Measurements from ENCODE around the gene KCNC1. TPM values are rescaled to one million over a fixed set of nuclear protein-coding genes. Genes with fewer than 3 reads are reported as not detected.

The KCNC1 gene
- polyA plus RNA-seq, 1 donor from 2014 or later, result 8.9 TPM

DNA sequence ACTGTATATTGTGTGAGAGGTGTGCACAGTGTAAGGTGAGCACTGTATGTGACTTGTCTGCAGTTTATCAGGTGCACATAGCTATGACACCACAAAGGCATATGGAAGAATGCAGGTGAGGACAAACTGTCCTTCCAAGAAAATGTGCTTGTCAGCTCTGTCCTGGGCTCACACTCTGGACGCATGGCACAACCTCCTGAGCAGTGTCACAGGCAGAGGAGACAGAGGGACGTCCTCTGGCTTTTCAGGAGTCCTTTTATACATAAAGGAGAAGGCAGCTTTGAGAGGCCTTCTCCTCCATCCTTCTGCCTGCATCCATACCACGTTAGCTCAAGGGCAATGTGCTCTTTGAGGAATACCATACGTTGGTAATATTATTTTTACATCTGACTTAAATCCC lies 22.7 kb upstream of the KCNC1 start:
- Histone ChIP-seq H3K4me3 (ENCODE audit: low read length) (no peak overlapping the region), H3K36me3 (ENCODE audit: insufficient read depth, low read length) (no peaks in the 10 kb centered on the region), H3K27ac (ENCODE audit: low read length) (no peak overlapping the region), H4K20me1 (ENCODE audit: insufficient read depth) (no peaks in the 10 kb centered on the region), H3K4me2 (ENCODE audit: low read length) (no peak overlapping the region), H3K79me2 (replicated peaks; ENCODE audit: insufficient read depth, low read length) (no peaks in the 10 kb centered on the region), H3K9ac (ENCODE audit: low read length) (no peak overlapping the region), H3K9me2 (ENCODE audit: insufficient read depth, low read length) (no peaks in the 10 kb centered on the region), H2AFZ (ENCODE audit: low read depth, low read length) (no peak overlapping the region), H3K27me3 (ENCODE audit: insufficient read depth, low read depth, low read length) (peaks cover 16% of the 10 kb centered on the region), H3K9me3 (ENCODE audit: low read length) (no peaks in the 10 kb centered on the region), H3F3A (ENCODE audit: insufficient read depth, low read length, poor library complexity, severe bottlenecking) (no peaks in the 10 kb centered on the region)
- TF ChIP-seq, protein P1, sequence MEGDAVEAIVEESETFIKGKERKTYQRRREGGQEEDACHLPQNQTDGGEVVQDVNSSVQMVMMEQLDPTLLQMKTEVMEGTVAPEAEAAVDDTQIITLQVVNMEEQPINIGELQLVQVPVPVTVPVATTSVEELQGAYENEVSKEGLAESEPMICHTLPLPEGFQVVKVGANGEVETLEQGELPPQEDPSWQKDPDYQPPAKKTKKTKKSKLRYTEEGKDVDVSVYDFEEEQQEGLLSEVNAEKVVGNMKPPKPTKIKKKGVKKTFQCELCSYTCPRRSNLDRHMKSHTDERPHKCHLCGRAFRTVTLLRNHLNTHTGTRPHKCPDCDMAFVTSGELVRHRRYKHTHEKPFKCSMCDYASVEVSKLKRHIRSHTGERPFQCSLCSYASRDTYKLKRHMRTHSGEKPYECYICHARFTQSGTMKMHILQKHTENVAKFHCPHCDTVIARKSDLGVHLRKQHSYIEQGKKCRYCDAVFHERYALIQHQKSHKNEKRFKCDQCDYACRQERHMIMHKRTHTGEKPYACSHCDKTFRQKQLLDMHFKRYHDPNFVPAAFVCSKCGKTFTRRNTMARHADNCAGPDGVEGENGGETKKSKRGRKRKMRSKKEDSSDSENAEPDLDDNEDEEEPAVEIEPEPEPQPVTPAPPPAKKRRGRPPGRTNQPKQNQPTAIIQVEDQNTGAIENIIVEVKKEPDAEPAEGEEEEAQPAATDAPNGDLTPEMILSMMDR (IDR thresholded peaks at IDR 0.05; ENCODE audit: poor library complexity, severe bottlenecking), result no peak
- TF ChIP-seq EP300 (conservative IDR thresholded peaks at IDR 0.05; ENCODE audit: poor library complexity, severe bottlenecking), result no peak
- no peak for TF ChIP-seq EZH2 (IDR thresholded peaks at IDR 0.05; ENCODE audit: borderline replicate concordance, insufficient read depth, low read length, poor library complexity, severe bottlenecking)
- no peak for TF ChIP-seq POLR2AphosphoS5 (IDR thresholded peaks at IDR 0.05)
- TF ChIP-seq SMC3 (conservative IDR thresholded peaks at IDR 0.05; ENCODE audit: poor library complexity), result no peak
- no peak for TF ChIP-seq RAD21 (conservative IDR thresholded peaks at IDR 0.05)
- no peak for TF ChIP-seq MXI1 (conservative IDR thresholded peaks at IDR 0.05; ENCODE audit: poor library complexity, severe bottlenecking)
- no peak for TF ChIP-seq TAF1 (IDR thresholded peaks at IDR 0.05; ENCODE audit: low read depth)
- TF ChIP-seq, protein P2, sequence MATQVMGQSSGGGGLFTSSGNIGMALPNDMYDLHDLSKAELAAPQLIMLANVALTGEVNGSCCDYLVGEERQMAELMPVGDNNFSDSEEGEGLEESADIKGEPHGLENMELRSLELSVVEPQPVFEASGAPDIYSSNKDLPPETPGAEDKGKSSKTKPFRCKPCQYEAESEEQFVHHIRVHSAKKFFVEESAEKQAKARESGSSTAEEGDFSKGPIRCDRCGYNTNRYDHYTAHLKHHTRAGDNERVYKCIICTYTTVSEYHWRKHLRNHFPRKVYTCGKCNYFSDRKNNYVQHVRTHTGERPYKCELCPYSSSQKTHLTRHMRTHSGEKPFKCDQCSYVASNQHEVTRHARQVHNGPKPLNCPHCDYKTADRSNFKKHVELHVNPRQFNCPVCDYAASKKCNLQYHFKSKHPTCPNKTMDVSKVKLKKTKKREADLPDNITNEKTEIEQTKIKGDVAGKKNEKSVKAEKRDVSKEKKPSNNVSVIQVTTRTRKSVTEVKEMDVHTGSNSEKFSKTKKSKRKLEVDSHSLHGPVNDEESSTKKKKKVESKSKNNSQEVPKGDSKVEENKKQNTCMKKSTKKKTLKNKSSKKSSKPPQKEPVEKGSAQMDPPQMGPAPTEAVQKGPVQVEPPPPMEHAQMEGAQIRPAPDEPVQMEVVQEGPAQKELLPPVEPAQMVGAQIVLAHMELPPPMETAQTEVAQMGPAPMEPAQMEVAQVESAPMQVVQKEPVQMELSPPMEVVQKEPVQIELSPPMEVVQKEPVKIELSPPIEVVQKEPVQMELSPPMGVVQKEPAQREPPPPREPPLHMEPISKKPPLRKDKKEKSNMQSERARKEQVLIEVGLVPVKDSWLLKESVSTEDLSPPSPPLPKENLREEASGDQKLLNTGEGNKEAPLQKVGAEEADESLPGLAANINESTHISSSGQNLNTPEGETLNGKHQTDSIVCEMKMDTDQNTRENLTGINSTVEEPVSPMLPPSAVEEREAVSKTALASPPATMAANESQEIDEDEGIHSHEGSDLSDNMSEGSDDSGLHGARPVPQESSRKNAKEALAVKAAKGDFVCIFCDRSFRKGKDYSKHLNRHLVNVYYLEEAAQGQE (IDR thresholded peaks at IDR 0.05; ENCODE audit: borderline replicate concordance), result no peak

DNA sequence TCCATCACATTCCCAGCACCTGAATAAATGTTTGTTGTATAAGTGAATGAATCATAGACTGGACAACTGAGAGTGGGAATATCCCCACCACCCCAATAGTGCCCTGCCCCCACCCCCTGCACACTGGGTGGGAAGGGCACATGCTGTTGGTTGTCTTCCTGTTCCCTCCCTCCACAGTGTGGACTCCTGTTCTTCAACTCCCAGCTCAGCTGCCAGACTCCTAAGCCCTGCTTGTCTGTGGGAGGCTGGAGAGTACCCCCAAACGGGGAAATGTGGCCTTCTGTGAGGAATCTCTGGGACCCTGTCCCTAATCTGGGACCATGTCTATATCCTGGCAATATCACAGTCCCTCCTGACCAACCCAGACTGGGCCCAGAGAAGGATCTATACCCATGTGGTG lies 20.7 kb upstream of the KCNC1 start:
- no peaks in the 10 kb centered on the region for H3K79me2 ChIP-seq (replicated peaks; ENCODE audit: insufficient read depth, low read length)
- TF ChIP-seq EP300 (conservative IDR thresholded peaks at IDR 0.05; ENCODE audit: poor library complexity, severe bottlenecking), result no peak
- TF ChIP-seq MXI1 (conservative IDR thresholded peaks at IDR 0.05; ENCODE audit: poor library complexity, severe bottlenecking), result no peak
- TF ChIP-seq EZH2 (IDR thresholded peaks at IDR 0.05; ENCODE audit: borderline replicate concordance, insufficient read depth, low read length, poor library complexity, severe bottlenecking), result no peak
- TF ChIP-seq, protein P1 (IDR thresholded peaks at IDR 0.05; ENCODE audit: poor library complexity, severe bottlenecking), result no peak
- TF ChIP-seq, protein P2 (IDR thresholded peaks at IDR 0.05; ENCODE audit: borderline replicate concordance), result no peak
- TF ChIP-seq SMC3 (conservative IDR thresholded peaks at IDR 0.05; ENCODE audit: poor library complexity), result no peak
- no peak for TF ChIP-seq POLR2AphosphoS5 (IDR thresholded peaks at IDR 0.05)
- no peak for TF ChIP-seq TAF1 (IDR thresholded peaks at IDR 0.05; ENCODE audit: low read depth)
- no peak for TF ChIP-seq RAD21 (conservative IDR thresholded peaks at IDR 0.05)
- H3F3A ChIP-seq (ENCODE audit: insufficient read depth, low read length, poor library complexity, severe bottlenecking), result no peaks in the 10 kb centered on the region
- H3K9ac ChIP-seq (ENCODE audit: low read length), result no peak overlapping the region
- H3K27ac ChIP-seq (ENCODE audit: low read length), result no peak overlapping the region
- no peaks in the 10 kb centered on the region for H3K9me3 ChIP-seq (ENCODE audit: low read length)
- no peaks in the 10 kb centered on the region for H3K36me3 ChIP-seq (ENCODE audit: insufficient read depth, low read length)
- H4K20me1 ChIP-seq (ENCODE audit: insufficient read depth), result no peaks in the 10 kb centered on the region
- H2AFZ ChIP-seq (ENCODE audit: low read depth, low read length), result no peak overlapping the region
- H3K4me3 ChIP-seq (ENCODE audit: low read length), result no peak overlapping the region
- peaks cover 36% of the 10 kb centered on the region for H3K27me3 ChIP-seq (ENCODE audit: insufficient read depth, low read depth, low read length)
- no peaks in the 10 kb centered on the region for H3K9me2 ChIP-seq (ENCODE audit: insufficient read depth, low read length)
- no peak overlapping the region for H3K4me2 ChIP-seq (ENCODE audit: low read length)
